Tibial nerve (tissue), 3 donors: Measurements from ENCODE around the gene CNTN2.

ENCODE experiments used
- POLR2A ChIP-seq, 2 donors: fragments of 450-650 bp; IDR thresholded peaks; one replicate each; pipeline ENCODE4 v1.6.1; 2017; ENCODE audit warnings: antibody characterized with exemption in 2 of 2, mild to moderate bottlenecking in 2 of 2, moderate library complexity in 2 of 2
- TF ChIP-seq, protein P1 (sequence below), 5 experiments: fragments of 200-600 bp in 3 of 5; fragments of 450-650 bp in 2 of 5; sonication (generic) in 3 of 5; IDR thresholded peaks; one replicate each; pipeline ENCODE4 v1.5.1; 2016 to 2019; ENCODE audit warnings: antibody characterized with exemption in 5 of 5, mild to moderate bottlenecking in 3 of 5, moderate library complexity in 2 of 5

DNA sequence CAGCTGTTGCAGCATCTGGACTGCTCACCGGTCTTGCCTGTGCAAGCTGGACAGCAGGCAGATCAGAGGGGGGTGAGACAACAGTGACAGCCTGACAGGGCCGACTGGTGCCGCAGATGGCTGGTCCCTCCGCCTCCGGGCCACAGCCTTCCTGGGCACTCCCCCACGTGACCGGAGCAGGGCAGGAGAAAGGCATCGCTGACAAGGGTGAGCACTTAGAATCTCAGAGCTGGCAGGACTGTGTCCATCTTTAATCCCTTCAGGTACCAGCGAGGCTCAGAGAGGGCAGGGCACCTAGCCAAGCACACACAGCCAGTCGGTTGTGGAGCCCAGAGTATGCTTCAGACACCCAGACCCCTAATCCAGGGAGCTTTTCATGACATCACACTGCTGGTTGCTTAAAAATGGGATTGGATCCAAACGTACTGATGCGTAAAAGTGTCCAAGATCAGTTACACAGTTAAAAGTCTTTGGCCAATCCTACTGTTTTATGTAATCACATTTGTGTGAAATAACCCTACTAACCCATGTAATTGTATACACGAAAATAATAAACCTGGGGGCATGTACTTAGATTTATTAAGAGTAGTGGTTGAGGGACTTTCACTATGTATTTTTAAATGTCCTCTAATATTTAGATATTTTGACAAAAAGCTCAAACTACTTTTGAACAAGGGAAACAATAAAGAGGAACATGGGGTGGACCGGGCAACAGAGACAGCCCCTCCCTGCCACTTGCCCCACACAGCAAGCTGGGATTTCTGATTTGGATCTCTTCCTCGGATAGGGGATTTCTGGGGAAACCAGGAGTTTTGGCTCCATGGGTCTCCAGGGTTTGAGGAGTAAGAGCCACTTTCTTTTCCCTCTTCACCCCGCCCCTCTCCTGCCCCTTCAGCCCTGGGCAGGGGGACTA lies 758 bp upstream of the CNTN2 start:
- TF ChIP-seq, protein P1, sequence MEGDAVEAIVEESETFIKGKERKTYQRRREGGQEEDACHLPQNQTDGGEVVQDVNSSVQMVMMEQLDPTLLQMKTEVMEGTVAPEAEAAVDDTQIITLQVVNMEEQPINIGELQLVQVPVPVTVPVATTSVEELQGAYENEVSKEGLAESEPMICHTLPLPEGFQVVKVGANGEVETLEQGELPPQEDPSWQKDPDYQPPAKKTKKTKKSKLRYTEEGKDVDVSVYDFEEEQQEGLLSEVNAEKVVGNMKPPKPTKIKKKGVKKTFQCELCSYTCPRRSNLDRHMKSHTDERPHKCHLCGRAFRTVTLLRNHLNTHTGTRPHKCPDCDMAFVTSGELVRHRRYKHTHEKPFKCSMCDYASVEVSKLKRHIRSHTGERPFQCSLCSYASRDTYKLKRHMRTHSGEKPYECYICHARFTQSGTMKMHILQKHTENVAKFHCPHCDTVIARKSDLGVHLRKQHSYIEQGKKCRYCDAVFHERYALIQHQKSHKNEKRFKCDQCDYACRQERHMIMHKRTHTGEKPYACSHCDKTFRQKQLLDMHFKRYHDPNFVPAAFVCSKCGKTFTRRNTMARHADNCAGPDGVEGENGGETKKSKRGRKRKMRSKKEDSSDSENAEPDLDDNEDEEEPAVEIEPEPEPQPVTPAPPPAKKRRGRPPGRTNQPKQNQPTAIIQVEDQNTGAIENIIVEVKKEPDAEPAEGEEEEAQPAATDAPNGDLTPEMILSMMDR (IDR thresholded peaks at IDR 0.05) = no peak
- no peak for TF ChIP-seq POLR2A (IDR thresholded peaks at IDR 0.05)
